Suprapubic skin (tissue), 4 donors: Measurements from ENCODE around the gene STK17A. TPM values are rescaled to one million over a fixed set of nuclear protein-coding genes. Genes with fewer than 3 reads are reported as not detected.

Source experiments
- DNase-seq, 2 donors: peaks; one replicate each; pipeline ENCODE4 v3.0.0-alpha.2; 2019; ENCODE audit warnings: low spot score in 2 of 2
- H3K27ac ChIP-seq: fragments of 200-600 bp; sonication (generic); one replicate; pipeline ENCODE4 v1.5.1; 2019
- H3K27me3 ChIP-seq: fragments of 200-600 bp; sonication (generic); one replicate; pipeline ENCODE4 v1.5.1; 2019
- H3K36me3 ChIP-seq: fragments of 200-600 bp; sonication (generic); one replicate; pipeline ENCODE4 v1.5.1; 2019
- H3K4me1 ChIP-seq: fragments of 200-600 bp; sonication (generic); one replicate; pipeline ENCODE4 v1.5.1; 2019
- H3K4me3 ChIP-seq: fragments of 200-600 bp; sonication (generic); one replicate; pipeline ENCODE4 v1.5.1; 2019; ENCODE audit warnings: mild to moderate bottlenecking
- H3K9me3 ChIP-seq: fragments of 200-600 bp; sonication (generic); one replicate; pipeline ENCODE4 v1.5.1; 2019
- CTCF ChIP-seq, 2 donors: fragments of 200-600 bp in 1 of 2; fragments of 450-650 bp in 1 of 2; sonication (generic) in 1 of 2; IDR thresholded peaks; one replicate each; pipeline ENCODE4 v1.5.1; 2016 to 2019; ENCODE audit warnings: antibody characterized with exemption in 2 of 2, mild to moderate bottlenecking in 1 of 2, moderate library complexity in 1 of 2
- EP300 ChIP-seq: sonication (generic); formaldehyde crosslinking; IDR thresholded peaks from one replicate; pipeline ENCODE4 v1.6.1; 2017; ENCODE audit warnings: antibody characterized with exemption
- POLR2A ChIP-seq, 2 donors: fragments of 450-650 bp; IDR thresholded peaks; one replicate each; pipeline ENCODE4 v1.6.1; 2017; ENCODE audit warnings: antibody characterized with exemption in 2 of 2, mild to moderate bottlenecking in 2 of 2, moderate library complexity in 2 of 2
- POLR2AphosphoS5 ChIP-seq, 3 donors: sonication (generic); formaldehyde crosslinking; IDR thresholded peaks; one replicate each; pipeline ENCODE4 v1.6.1; 2017; ENCODE audit warnings: antibody characterized with exemption in 3 of 3
- WGBS: methylation state at CpG from one replicate; pipeline ENCODE4 v1.1.5; 2018; 5-methylcytosine and 5-hydroxymethylcytosine counted together
- total RNA-seq, 4 donors: library from RNA; depleted of rRNA; stranded (reverse); fragments of >200 nt; gene quantifications; one replicate each; pipeline ENCODE4 v1.1.0, GENCODE V29; 2016

STK17A gene
- total RNA-seq, 4 donors from 2014 or later = 14.2 to 18.3 (median 15.9) TPM

- peaks cover 49% of the 10 kb centered on the region for H3K4me1 ChIP-seq
- H3K4me3 ChIP-seq = no peak overlapping the region
- TF ChIP-seq EP300 = no peak
- no peak for DNase-seq
- WGBS = 77% methylated on average over 3 of the region's 3 CpGs
- H3K36me3 ChIP-seq = peaks cover 26% of the 10 kb centered on the region
- H3K9me3 ChIP-seq = no peaks in the 10 kb centered on the region
- no peaks in the 10 kb centered on the region for H3K27me3 ChIP-seq
- peak overlapping the region; percentile 89 for H3K27ac ChIP-seq
Measured at GRCh38 chr7:43645699-43646226, 62.9 kb downstream of the STK17A start.

GRCh38 chr7:43646603-43647338, 63.9 kb downstream of the STK17A start:
- peaks cover 25% of the 10 kb centered on the region for H3K36me3 ChIP-seq
- TF ChIP-seq POLR2AphosphoS5 (IDR thresholded peaks at IDR 0.05) (no peak), EP300 (no peak), CTCF (IDR thresholded peaks at IDR 0.05) (no peak), POLR2A (IDR thresholded peaks at IDR 0.05) (no peak)
- H3K4me3 ChIP-seq = no peak overlapping the region
- H3K9me3 ChIP-seq = no peaks in the 10 kb centered on the region
- DNase-seq = no peak
- peak overlapping the region; percentile 89 for H3K27ac ChIP-seq
- 61% methylated on average over 8 of the region's 8 CpGs for WGBS
- peaks cover 57% of the 10 kb centered on the region for H3K4me1 ChIP-seq
- H3K27me3 ChIP-seq = no peaks in the 10 kb centered on the region

- Histone ChIP-seq H3K27ac (peak overlapping the region; percentile 89), H3K4me3 (no peak overlapping the region), H3K4me1 (peaks cover 61% of the 10 kb centered on the region), H3K9me3 (no peaks in the 10 kb centered on the region), H3K27me3 (no peaks in the 10 kb centered on the region), H3K36me3 (peaks cover 22% of the 10 kb centered on the region)
- no peak for DNase-seq
- 43% methylated on average over 7 of the region's 7 CpGs for WGBS
- TF ChIP-seq POLR2AphosphoS5 (IDR thresholded peaks at IDR 0.05) (no peak), POLR2A (IDR thresholded peaks at IDR 0.05) (no peak), EP300 (no peak), CTCF (IDR thresholded peaks at IDR 0.05) (no peak)
Measured at GRCh38 chr7:43647339-43647672, 64.4 kb downstream of the STK17A start.

GRCh38 chr7:43647673-43648472, 65.0 kb downstream of the STK17A start:
- TF ChIP-seq EP300 (no peak), POLR2AphosphoS5 (IDR thresholded peaks at IDR 0.05) (peak in 2 of 3 donors; percentile 45 to 62)

GRCh38 chr7:43648473-43649406, 65.8 kb downstream of the STK17A start:
- 23% methylated on average over 8 of the region's 8 CpGs for WGBS
- Histone ChIP-seq H3K27me3 (no peaks in the 10 kb centered on the region), H3K36me3 (peaks cover 12% of the 10 kb centered on the region), H3K4me3 (no peak overlapping the region), H3K9me3 (no peaks in the 10 kb centered on the region), H3K4me1 (peaks cover 61% of the 10 kb centered on the region), H3K27ac (peak overlapping the region; percentile 89)
- DNase-seq = no peak
- no peak for TF ChIP-seq CTCF (IDR thresholded peaks at IDR 0.05)
- peak in 1 of 3 donors; percentile 11 for TF ChIP-seq POLR2AphosphoS5 (IDR thresholded peaks at IDR 0.05)
- no peak for TF ChIP-seq EP300

More at GRCh38 chr7:43647673-43648472, 65.0 kb downstream of the STK17A start:
- DNase-seq = peak; percentile 80 to 81
- Histone ChIP-seq H3K36me3 (peaks cover 20% of the 10 kb centered on the region), H3K9me3 (no peaks in the 10 kb centered on the region), H3K4me3 (no peak overlapping the region), H3K27ac (peak overlapping the region; percentile 89), H3K4me1 (peaks cover 61% of the 10 kb centered on the region), H3K27me3 (no peaks in the 10 kb centered on the region)
- 10% methylated on average over 7 of the region's 10 CpGs for WGBS
